Testis (tissue), 5 donors: ENCODE results near the gene APOA4. TPM values are rescaled to one million over a fixed set of nuclear protein-coding genes. Genes with fewer than 3 reads are reported as not detected.

ENCODE experiments used
- DNase-seq: peaks from one replicate; pipeline ENCODE4 v3.0.0-alpha.2; 2019
- H3K27ac ChIP-seq, 2 donors: fragments of 200-600 bp; sonication (generic); one replicate each; pipeline ENCODE4 v1.5.1; 2019
- H3K27me3 ChIP-seq: fragments of 200-600 bp; sonication (generic); one replicate; pipeline ENCODE4 v1.5.1; 2019
- H3K36me3 ChIP-seq: fragments of 200-600 bp; sonication (generic); one replicate; pipeline ENCODE4 v1.5.1; 2017; ENCODE audit warnings: low read depth; ENCODE audit errors: missing control alignments
- H3K4me1 ChIP-seq: fragments of 200-600 bp; sonication (generic); one replicate; pipeline ENCODE4 v1.5.1; 2019
- H3K4me3 ChIP-seq, 2 donors: fragments of 200-600 bp; sonication (generic); one replicate each; pipeline ENCODE4 v1.5.1; 2017 to 2019
- H3K9me3 ChIP-seq: fragments of 200-600 bp; sonication (generic); one replicate; pipeline ENCODE4 v1.5.1; 2017
- CTCF ChIP-seq, 3 experiments: fragments of 450-650 bp in 2 of 3; fragments of 200-600 bp in 1 of 3; sonication (generic) in 1 of 3; IDR thresholded peaks; one replicate each; pipeline ENCODE4 v1.5.1; 2016 to 2019; ENCODE audit warnings: antibody characterized with exemption in 3 of 3, mild to moderate bottlenecking in 2 of 3, moderate library complexity in 1 of 3
- POLR2A ChIP-seq: fragments of 450-650 bp; IDR thresholded peaks from one replicate; pipeline ENCODE4 v1.6.1; 2017; ENCODE audit warnings: antibody characterized with exemption, mild to moderate bottlenecking, moderate library complexity
- WGBS, 2 donors: methylation state at CpG; one replicate each; pipeline ENCODE4 v1.1.5; 2018; 5-methylcytosine and 5-hydroxymethylcytosine counted together
- intact Hi-C: fragments of 100-400 bp; cut with DNase I; formaldehyde crosslinking; loops from one replicate; pipeline ENCODE4 v1.15.1; 2023; ENCODE audit warnings: low total_unique reads
- long read RNA-seq, 2 donors: transcript quantifications; one replicate each; lab custom pipeline, GENCODE V29; 2026
- polyA plus RNA-seq: library from polyadenylated mRNA; stranded (reverse); fragments of 350-450 nt; fragmentation: Illumina TruSeq; extraction: RNeasy Lipid Tissue Mini Kit (QIAGEN cat#74804); gene quantifications from one replicate; pipeline ENCODE4 v1.2.3, GENCODE V29; 2014; ENCODE audit warnings: low read depth, low replicate concordance; ENCODE audit not compliant: insufficient read depth
- total RNA-seq, 2 donors: library from RNA; depleted of rRNA; stranded (reverse); fragments of >200 nt; gene quantifications; one replicate each; pipeline ENCODE4 v1.2.3, GENCODE V29; 2016

Gene APOA4
- not detected for total RNA-seq
- not detected for polyA plus RNA-seq
- long read RNA-seq, donor 1: 0 reads
- long read RNA-seq, donor 2: 0 reads

DNA sequence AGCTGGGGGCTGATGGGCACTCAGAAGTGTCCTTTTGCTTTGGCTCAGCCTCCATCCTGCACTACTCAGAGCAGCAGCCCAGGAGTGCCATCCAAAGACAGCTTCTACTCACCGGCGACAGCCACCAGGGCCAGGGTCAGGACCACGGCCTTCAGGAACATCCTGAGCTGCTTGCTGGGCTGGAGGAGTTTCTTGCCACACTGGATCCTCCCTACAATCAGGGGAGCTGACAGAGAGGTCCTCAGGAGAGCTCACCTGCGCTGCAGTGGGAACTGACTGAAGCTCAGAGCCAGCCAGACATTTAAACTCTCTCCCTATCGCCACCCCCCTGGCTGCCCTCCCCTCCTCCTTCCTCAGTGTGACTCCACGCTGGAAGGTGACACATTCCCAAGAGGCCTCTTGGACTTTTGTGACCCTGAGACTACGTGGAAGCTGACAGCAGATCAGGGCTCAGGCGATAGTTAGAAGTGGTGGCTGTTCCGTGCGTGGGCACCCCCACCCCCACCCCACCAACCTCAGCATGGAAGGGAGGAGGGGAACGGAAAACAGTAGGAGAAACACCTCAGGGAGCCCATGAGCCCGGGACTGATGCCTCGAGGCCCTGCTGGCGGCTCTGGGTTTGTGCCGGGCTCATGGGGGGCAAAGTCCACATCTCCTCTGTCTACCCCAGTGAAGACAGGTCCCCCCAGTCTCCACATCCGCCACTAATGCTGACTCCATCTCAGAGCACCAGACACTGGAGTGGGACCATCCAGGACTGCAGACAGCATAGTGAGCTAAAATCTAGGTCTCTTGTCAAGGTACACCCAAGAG is at the start of gene APOA4:
Gene APOA4, minus strand, starts transcription at position 274 of the 813 bp plus-strand sequence. Its CDS starts 113 bp downstream, at position 161.
- Histone ChIP-seq H3K27me3 (no peaks in the 10 kb centered on the region), H3K27ac (no peak within 1 kb of the TSS), H3K9me3 (no peaks in the 10 kb centered on the region), H3K4me3 (no peak within 1 kb of the TSS), H3K36me3 (no peaks in the 10 kb centered on the region), H3K4me1 (no peaks in the 10 kb centered on the region)
- TF ChIP-seq CTCF (IDR thresholded peaks at IDR 0.05): no peak
- 83 to 92% methylated on average over 9 to 16 of the region's 16 CpGs for WGBS, 2 donors
- DNase-seq: peak; percentile 8
- intact Hi-C loops: no loop called here

DNA sequence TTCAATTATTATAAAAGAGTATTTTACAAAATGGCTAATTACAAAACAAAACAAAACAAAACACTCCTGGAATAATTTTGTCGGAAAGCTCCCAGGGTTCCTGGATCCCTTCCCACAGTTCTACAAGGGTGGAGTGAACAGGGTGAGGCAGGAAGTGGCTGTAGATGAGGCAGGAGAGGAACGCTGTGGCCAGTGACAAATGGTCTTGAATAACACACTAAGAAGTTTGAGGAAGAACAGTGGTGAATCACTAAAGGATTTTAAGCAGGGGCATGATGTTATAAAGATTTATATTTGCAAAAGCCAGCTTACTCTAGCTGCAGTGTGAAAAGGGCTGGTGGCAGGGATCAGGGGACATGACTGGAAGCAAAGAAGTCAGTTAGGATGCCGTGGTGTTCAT is 48.1 kb upstream of the APOA4 start:
- H3K9me3 ChIP-seq: no peaks in the 10 kb centered on the region
- intact Hi-C loops: loop anchor here (10.0 kb wide), 1 partner anchor 234 kb away; no protein-coding TSS in a partner anchor
- DNase-seq: no peak
- no peaks in the 10 kb centered on the region for H3K36me3 ChIP-seq
- no peak overlapping the region for H3K4me3 ChIP-seq
- TF ChIP-seq CTCF (IDR thresholded peaks at IDR 0.05) (no peak), POLR2A (no peak)
- WGBS, 2 donors: 39 to 45% methylated on average over 3 of the region's 3 CpGs
- H3K27ac ChIP-seq: peak overlapping the region in 1 of 2 donors; percentile 3
- peaks cover 20% of the 10 kb centered on the region for H3K4me1 ChIP-seq
- H3K27me3 ChIP-seq: no peaks in the 10 kb centered on the region

DNA sequence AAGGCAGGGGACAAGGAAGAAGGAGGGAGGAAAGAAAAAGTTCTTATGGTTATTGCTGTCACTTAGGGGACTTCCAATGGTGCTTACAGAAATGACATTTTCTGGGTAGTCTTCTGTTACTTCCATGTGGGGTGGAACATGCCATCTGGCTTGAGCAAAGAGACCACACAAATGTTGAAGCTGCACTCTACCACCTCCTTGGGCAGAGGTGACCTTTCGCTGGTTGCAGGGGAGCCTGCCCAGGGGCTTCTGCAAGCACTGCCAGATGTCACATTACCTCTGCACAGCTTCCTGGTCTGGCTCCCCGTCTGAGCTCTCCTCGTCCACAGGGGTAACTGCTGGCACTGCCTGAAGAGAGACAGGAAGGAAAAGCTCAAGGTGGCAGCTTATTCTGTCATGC is 47.0 kb upstream of the APOA4 start:
- no peak overlapping the region for H3K4me3 ChIP-seq
- H3K36me3 ChIP-seq: no peaks in the 10 kb centered on the region
- intact Hi-C loops: loop anchor here (10.0 kb wide), 1 partner anchor 235 kb away; no protein-coding TSS in a partner anchor
- no peak for TF ChIP-seq CTCF (IDR thresholded peaks at IDR 0.05)
- no peak for TF ChIP-seq POLR2A
- peaks cover 20% of the 10 kb centered on the region for H3K4me1 ChIP-seq
- H3K9me3 ChIP-seq: no peaks in the 10 kb centered on the region
- no peak overlapping the region for H3K27ac ChIP-seq
- 75 to 97% methylated on average over 3 of the region's 3 CpGs for WGBS, 2 donors
- H3K27me3 ChIP-seq: no peaks in the 10 kb centered on the region
- DNase-seq: no peak

DNA sequence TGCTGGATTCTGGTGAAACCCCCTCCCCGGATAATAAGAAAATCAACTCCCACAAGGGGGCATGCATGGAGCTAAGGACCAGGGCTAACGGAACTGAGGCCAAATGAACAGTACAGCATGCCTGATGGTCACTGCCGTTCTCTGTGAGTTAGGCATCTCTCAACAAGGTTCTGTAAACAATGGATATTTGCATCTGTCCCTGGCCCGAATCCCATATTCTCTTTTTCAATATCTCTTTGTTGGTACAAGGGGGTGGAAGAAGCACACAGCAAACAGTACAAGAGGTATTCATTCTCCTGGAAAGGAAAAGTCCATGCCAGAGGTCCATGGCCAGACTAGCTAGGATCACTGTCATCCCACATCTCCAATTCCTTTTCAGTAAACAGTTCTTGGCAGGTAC is 46.5 kb upstream of the APOA4 start:
- no peaks in the 10 kb centered on the region for H3K9me3 ChIP-seq
- TF ChIP-seq CTCF (IDR thresholded peaks at IDR 0.05): no peak
- TF ChIP-seq POLR2A: no peak
- no peaks in the 10 kb centered on the region for H3K36me3 ChIP-seq
- no peaks in the 10 kb centered on the region for H3K27me3 ChIP-seq
- WGBS, 2 donors: 49 to 71% methylated on average over 4 of the region's 4 CpGs
- no peak overlapping the region for H3K4me3 ChIP-seq
- no peak for DNase-seq
- intact Hi-C loops: loop anchor here (10.0 kb wide), 1 partner anchor 235 kb away; no protein-coding TSS in a partner anchor
- H3K4me1 ChIP-seq: peaks cover 20% of the 10 kb centered on the region
- no peak overlapping the region for H3K27ac ChIP-seq
